Measurements from ENCODE around the gene SMC4. TPM values are rescaled to one million over a fixed set of nuclear protein-coding genes. Genes with fewer than 3 reads are reported as not detected.
A peak's percentile ranks its signal among the peaks of the same experiment; 100 is the strongest.

Gene SMC4
- polyA plus RNA-seq, 2 of the 4 experiments (the other 2 are of a cell fraction) = 121 to 139 TPM

GRCh38 chr3:160435747-160436146 lies 36.3 kb downstream of the SMC4 start:
- Histone ChIP-seq H3K4me2 (no peak overlapping the region), H3K27ac (no peak overlapping the region), H3K4me1 (no peaks in the 10 kb centered on the region), H3K9me3 (no peaks in the 10 kb centered on the region), H3K4me3 (no peak overlapping the region)
- POLR2A ChIA-PET = interaction anchor here (1.2 kb wide), 1 partner anchor 13 kb away, joined by 4 read pairs; the partner anchor contains the start of gene TRIM59
- no peak for ATAC-seq
- 0 out of 2 replicates have a peak, but pooled peaks have one; percentile 17 for TF ChIP-seq HOXA7 (CRISPR knock-in tag; IDR thresholded peaks at IDR 0.05)
- TF ChIP-seq RNF2 (IDR thresholded peaks at IDR 0.05; ENCODE audit: borderline replicate concordance, low read depth) = no peak
- TF ChIP-seq JUN (IDR thresholded peaks at IDR 0.05) = 0 out of 5 replicates have a peak, but pooled peaks of 1 of the 2 experiments have one; percentile 20
- CTCF ChIA-PET = interaction anchor here (0.8 to 1.2 kb wide), 2 partner anchors 9 to 14 kb away, joined by 3 to 5 read pairs; partner anchors contain the start of gene TRIM59
- WGBS (ENCODE audit: missing lambda C conversion rate) = 91% methylated on average over 1 of the region's 1 CpG
- no peak for DNase-seq (ENCODE audit: low read depth in 1 of 2, low spot score in 1 of 2)
- peak; percentile 39 for FAIRE-seq

- FAIRE-seq (no peak), ATAC-seq (peak in 1 of 2 experiments; percentile 49; a peak in 3 of 6 replicates), DNase-seq (ENCODE audit: low read depth in 1 of 2, low spot score in 1 of 2) (no peak)
- WGBS (ENCODE audit: missing lambda C conversion rate) = 73% methylated on average over 5 of the region's 5 CpGs
- Histone ChIP-seq H3K4me1 (no peaks in the 10 kb centered on the region), H3K9me3 (no peaks in the 10 kb centered on the region), H3K27ac (no peak overlapping the region), H3K4me3 (no peak overlapping the region), H3K4me2 (no peak overlapping the region)
- POLR2A ChIA-PET = no interaction called here
- TF ChIP-seq NFE2L2 (conservative IDR thresholded peaks at IDR 0.05; ENCODE audit: low read length) = no peak
- TF ChIP-seq JUN (IDR thresholded peaks at IDR 0.05) = no peak
- CTCF ChIA-PET = no interaction called here
Observed at GRCh38 chr3:160437083-160437455, 37.6 kb downstream of the SMC4 start.

GRCh38 chr3:160440687-160441086 lies 41.2 kb downstream of the SMC4 start:
- no peak for FAIRE-seq
- Histone ChIP-seq H3K9me3 (no peaks in the 10 kb centered on the region), H3K4me1 (no peaks in the 10 kb centered on the region), H3K27ac (no peak overlapping the region), H3K4me2 (no peak overlapping the region), H3K4me3 (no peak overlapping the region)
- ChIA-PET CTCF (interaction anchor here (1.3 kb wide), 1 partner anchor 8 kb away, joined by 3 read pairs; no protein-coding TSS in a partner anchor), POLR2A (interaction anchor here (1.3 kb wide), 1 partner anchor 8 kb away, joined by 4 read pairs; no protein-coding TSS in a partner anchor)
- WGBS (ENCODE audit: missing lambda C conversion rate) = 92% methylated on average over 7 of the region's 7 CpGs
- TF ChIP-seq ESRRA (IDR thresholded peaks at IDR 0.05; ENCODE audit: borderline replicate concordance, low read length) = no peak
- no peak for TF ChIP-seq KDM1A (IDR thresholded peaks at IDR 0.05; ENCODE audit: low read depth)
- no peak for TF ChIP-seq FOSL2 (IDR thresholded peaks at IDR 0.05)
- TF ChIP-seq FOSL2 (CRISPR knock-in tag; IDR thresholded peaks at IDR 0.05) = no peak
- TF ChIP-seq BCL3 (IDR thresholded peaks at IDR 0.05) = no peak
- TF ChIP-seq SMC3 (IDR thresholded peaks at IDR 0.05) = no peak
- TF ChIP-seq ATOH8 (CRISPR knock-in tag; IDR thresholded peaks at IDR 0.05; ENCODE audit: low read depth) = no peak
- TF ChIP-seq CHD4 (IDR thresholded peaks at IDR 0.05; ENCODE audit: borderline replicate concordance) = no peak
- no peak for TF ChIP-seq RFX5 (IDR thresholded peaks at IDR 0.05)
- no peak for TF ChIP-seq HEYL (CRISPR knock-in tag; IDR thresholded peaks at IDR 0.05)
- no peak for TF ChIP-seq MYC (IDR thresholded peaks at IDR 0.05; ENCODE audit: borderline replicate concordance, low read length)
- TF ChIP-seq TP53 (CRISPR knock-in tag; IDR thresholded peaks at IDR 0.05) = no peak
- DNase-seq (ENCODE audit: low read depth in 1 of 2, low spot score in 1 of 2) = no peak
- no peak for ATAC-seq

GRCh38 chr3:160444411-160444810 lies 45.0 kb downstream of the SMC4 start:
- ChIA-PET CTCF (interaction anchor here (0.7 to 1.2 kb wide), 2 partner anchors 13 to 412 kb away, joined by 3 read pairs; no protein-coding TSS in a partner anchor), POLR2A (no interaction called here)
- H3K4me3 ChIP-seq = no peak overlapping the region
- peaks cover 22% of the 10 kb centered on the region; the same call in 2 of the 3 replicates for H3K4me1 ChIP-seq
- H3K9me3 ChIP-seq = no peaks in the 10 kb centered on the region
- ATAC-seq (0 out of 6 replicates have a peak, but pooled peaks have one; percentile 8 to 10), FAIRE-seq (no peak), DNase-seq (ENCODE audit: low read depth in 1 of 2, low spot score in 1 of 2) (peak; percentile 11 to 22)
- H3K27ac ChIP-seq = no peak overlapping the region
- TF ChIP-seq PBX3 (IDR thresholded peaks at IDR 0.05) (no peak), USF2 (IDR thresholded peaks at IDR 0.05) (peak; percentile 68)
- 75% methylated on average over 1 of the region's 1 CpG for WGBS (ENCODE audit: missing lambda C conversion rate)
- H3K4me2 ChIP-seq = no peak overlapping the region
